Natural killer cell (primary cell): Measurements from ENCODE around the gene BCL7A. TPM values are rescaled to one million over a fixed set of nuclear protein-coding genes. Genes with fewer than 3 reads are reported as not detected.

Experiments
- ATAC-seq, 3 donors: fragments of 150-1000 bp in 2 of 3; fragments of 200-7000 bp in 1 of 3; cut with Tn5 transposase; 1 replicate in 1 of 3; 2 replicates in 2 of 3; pipeline ENCODE4 v1.10.0; 2021; ENCODE audit warnings: mild to moderate bottlenecking in 2 of 3, moderate library complexity in 2 of 3
- DNase-seq, 2 donors: peaks; one replicate each; pipeline versions ENCODE4 v3.0.0 to v3.0.0-alpha.2; 2013 to 2021; ENCODE audit warnings: mixed read lengths in 1 of 2
- H3K27ac ChIP-seq: one replicate; pipeline ENCODE4 v1.5.1; 2013; ENCODE audit warnings: mild to moderate bottlenecking, low read length
- H3K27me3 ChIP-seq: one replicate; pipeline ENCODE4 v1.6.1; 2013; ENCODE audit warnings: low read length; ENCODE audit not compliant: control insufficient read depth, insufficient read depth
- H3K36me3 ChIP-seq: one replicate; pipeline ENCODE4 v1.6.1; 2013; ENCODE audit warnings: low read length; ENCODE audit not compliant: control insufficient read depth, insufficient read depth
- H3K4me1 ChIP-seq: one replicate; pipeline ENCODE4 v1.6.1; 2013; ENCODE audit warnings: low read length; ENCODE audit not compliant: control insufficient read depth, insufficient read depth
- H3K4me3 ChIP-seq: one replicate; pipeline ENCODE4 v1.5.1; 2013; ENCODE audit warnings: low read length
- H3K9me3 ChIP-seq: one replicate; pipeline ENCODE4 v1.6.1; 2013; ENCODE audit warnings: low read length; ENCODE audit not compliant: control insufficient read depth, insufficient read depth
- H3K27ac Mint-ChIP-seq, 2 donors: one replicate each; pipeline ENCODE4 v1.8.0; 2022; ENCODE audit warnings: mild to moderate bottlenecking in 2 of 2, mixed read lengths in 2 of 2, moderate library complexity in 1 of 2
- H3K27me3 Mint-ChIP-seq, 2 donors: one replicate each; pipeline ENCODE4 v1.8.0; 2022; ENCODE audit warnings: low read depth in 2 of 2, mixed read lengths in 2 of 2
- H3K36me3 Mint-ChIP-seq: one replicate; pipeline ENCODE4 v1.8.0; 2022; ENCODE audit warnings: mixed read lengths
- H3K4me1 Mint-ChIP-seq, 2 donors: one replicate each; pipeline ENCODE4 v1.8.0; 2022; ENCODE audit warnings: mixed read lengths in 2 of 2
- H3K4me3 Mint-ChIP-seq: one replicate; pipeline ENCODE4 v1.8.0; 2022; ENCODE audit warnings: mild to moderate bottlenecking, moderate library complexity, mixed read lengths
- H3K9me3 Mint-ChIP-seq, 2 donors: one replicate each; pipeline ENCODE4 v1.8.0; 2022; ENCODE audit warnings: mixed read lengths in 2 of 2
- CTCF ChIP-seq: fragments of 200-600 bp; IDR thresholded peaks from one replicate; pipeline ENCODE4 v1.8.0; 2022; ENCODE audit warnings: antibody characterized with exemption
- WGBS: methylation state at CpG from one replicate; pipeline ENCODE4 v1.1.7; 2013; ENCODE audit warnings: missing lambda C conversion rate; ENCODE audit not compliant: insufficient coverage; 5-methylcytosine and 5-hydroxymethylcytosine counted together
- intact Hi-C: fragments of 100-400 bp; cut with micrococcal nuclease; formaldehyde crosslinking; loops from one replicate; pipeline ENCODE4 v1.14.2; 2022
- total RNA-seq, 4 donors: library from RNA; stranded (reverse); fragments of 120-200 nt in 1 of 4; gene quantifications; one replicate each; pipeline versions ENCODE4 v1.2.3 to v1.2.4, GENCODE V29; 2013 to 2022

The BCL7A gene
- total RNA-seq, 3 donors from 2014 or later (not counting 1 experiment from before 2014, with no cell fraction given) = 0.85 to 1.1 (median 0.96) TPM

- Histone ChIP-seq H3K4me1 (peaks cover 26% of the 10 kb centered on the region), H3K9me3 (no peaks in the 10 kb centered on the region), H3K27me3 (no peaks in the 10 kb centered on the region), H3K27ac (no peak overlapping the region), H3K4me3 (no peak overlapping the region), H3K36me3 (no peaks in the 10 kb centered on the region)
- peaks cover 8 to 21% of the 10 kb centered on the region in 2 donors for H3K27me3 Mint-ChIP-seq
- H3K4me3 Mint-ChIP-seq = peak overlapping the region; percentile 77
- H3K9me3 Mint-ChIP-seq = no peaks in the 10 kb centered on the region
- intact Hi-C loops = no loop called here
- ATAC-seq = no peak
- no peak for DNase-seq
- H3K36me3 Mint-ChIP-seq = no peaks in the 10 kb centered on the region
- TF ChIP-seq CTCF = no peak
- peaks cover 16 to 21% of the 10 kb centered on the region in 2 donors for H3K4me1 Mint-ChIP-seq
- peak overlapping the region in 1 of 2 donors; percentile 56 for H3K27ac Mint-ChIP-seq
- WGBS = 79% methylated on average over 28 of the region's 28 CpGs
These were observed 8.1 kb downstream of the BCL7A start for GRCh38 chr12:122029620-122030423.

GRCh38 chr12:122030424-122031035 lies 8.8 kb downstream of the BCL7A start:
- H3K9me3 Mint-ChIP-seq = no peaks in the 10 kb centered on the region
- no peak overlapping the region for H3K4me3 Mint-ChIP-seq
- Histone ChIP-seq H3K4me3 (no peak overlapping the region), H3K4me1 (peaks cover 26% of the 10 kb centered on the region), H3K27me3 (no peaks in the 10 kb centered on the region), H3K27ac (no peak overlapping the region), H3K36me3 (no peaks in the 10 kb centered on the region), H3K9me3 (no peaks in the 10 kb centered on the region)
- no peak overlapping the region for H3K27ac Mint-ChIP-seq
- TF ChIP-seq CTCF = no peak
- H3K36me3 Mint-ChIP-seq = no peaks in the 10 kb centered on the region
- WGBS = 85% methylated on average over 12 of the region's 13 CpGs
- intact Hi-C loops = no loop called here
- H3K27me3 Mint-ChIP-seq = peaks cover 8 to 21% of the 10 kb centered on the region in 2 donors
- H3K4me1 Mint-ChIP-seq = peaks cover 16 to 21% of the 10 kb centered on the region in 2 donors
- ATAC-seq = no peak
- DNase-seq = no peak

GRCh38 chr12:122031342-122032216 lies 9.9 kb downstream of the BCL7A start:
- H3K27ac Mint-ChIP-seq = no peak overlapping the region
- H3K36me3 Mint-ChIP-seq = no peaks in the 10 kb centered on the region
- H3K27me3 Mint-ChIP-seq = peaks cover 8 to 21% of the 10 kb centered on the region in 2 donors
- H3K9me3 Mint-ChIP-seq = no peaks in the 10 kb centered on the region
- Histone ChIP-seq H3K4me1 (peaks cover 26% of the 10 kb centered on the region), H3K27me3 (no peaks in the 10 kb centered on the region), H3K27ac (no peak overlapping the region), H3K36me3 (no peaks in the 10 kb centered on the region), H3K4me3 (no peak overlapping the region), H3K9me3 (no peaks in the 10 kb centered on the region)
- peaks cover 16 to 21% of the 10 kb centered on the region in 2 donors for H3K4me1 Mint-ChIP-seq
- intact Hi-C loops = no loop called here
- peak; percentile 48 for TF ChIP-seq CTCF
- DNase-seq = peak in 1 of 2 donors; percentile 62
- ATAC-seq = peak in 2 of 3 donors; percentile 37 to 40
- H3K4me3 Mint-ChIP-seq = no peak overlapping the region
- 78% methylated on average over 21 of the region's 21 CpGs for WGBS
